ENCODE results near the gene PTPRE. TPM values are rescaled to one million over a fixed set of nuclear protein-coding genes. Genes with fewer than 3 reads are reported as not detected.
A peak's percentile ranks its signal among the peaks of the same experiment; 100 is the strongest.

The PTPRE gene
- total RNA-seq, 1 experiment from 2014 or later, result 12.3 TPM

DNA sequence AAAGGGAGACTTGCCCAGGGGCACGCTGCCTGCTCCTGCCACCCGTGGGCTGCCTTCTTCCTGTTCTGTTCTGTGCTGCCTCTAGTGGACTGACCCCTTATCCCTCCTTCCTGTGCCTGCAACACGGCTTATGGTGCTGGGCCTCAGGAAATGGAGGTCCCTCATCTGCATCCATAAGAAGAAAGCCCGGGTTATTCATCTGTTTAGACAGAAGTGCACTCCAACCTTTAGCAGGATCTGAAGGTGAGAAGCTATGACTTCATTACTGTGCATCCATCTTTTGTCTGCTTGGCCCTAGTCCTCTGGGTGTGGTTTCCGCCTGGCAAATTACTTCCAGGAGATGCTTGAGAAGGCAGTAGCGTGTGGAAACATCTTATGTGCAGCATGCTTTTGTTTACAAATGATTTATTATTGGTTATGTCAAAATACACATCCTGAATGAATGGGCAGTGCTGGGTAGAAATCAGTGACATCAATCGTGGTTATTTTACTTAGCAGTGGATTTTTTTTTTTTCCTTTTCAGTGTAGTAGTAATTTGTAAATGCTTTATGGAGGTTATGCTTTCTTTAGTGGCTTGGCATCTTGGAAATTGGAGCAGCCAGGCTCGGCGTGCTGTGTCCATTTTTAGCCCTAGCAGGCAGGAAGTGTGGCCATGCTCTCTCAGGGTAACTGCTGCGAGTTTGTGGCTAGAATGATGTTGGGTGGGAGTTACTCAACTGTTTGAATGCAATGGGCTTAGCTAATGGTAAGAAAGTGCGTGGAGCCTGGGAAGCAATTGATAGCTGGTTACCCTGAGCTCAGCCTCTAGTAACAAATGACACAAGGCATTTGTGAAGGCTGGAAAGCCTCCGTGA lies 12.7 kb downstream of the PTPRE start:
- Histone ChIP-seq H3K4me2 (ENCODE audit: low read length) (no peak overlapping the region), H3K4me3 (replicated peaks in 1 of 2; ENCODE audit: low read depth in 1 of 2, low read length in 2 of 2) (no peak overlapping the region), H2AFZ (ENCODE audit: low read depth, low read length, poor library complexity, severe bottlenecking) (no peak overlapping the region), H3K4me1 (ENCODE audit: control insufficient read depth in 1 of 2, insufficient read depth in 2 of 2, low read length in 2 of 2) (peaks cover 21 to 58% of the 10 kb centered on the region in 2 experiments), H3K27me3 (ENCODE audit: insufficient read depth, low read length) (no peaks in the 10 kb centered on the region), H3K36me3 (ENCODE audit: control insufficient read depth in 1 of 2, insufficient read depth in 2 of 2, low read length in 2 of 2) (no peaks in the 10 kb centered on the region), H3K9ac (ENCODE audit: low read length) (no peak overlapping the region), H3K27ac (ENCODE audit: low read depth, low read length) (no peak overlapping the region), H3K9me3 (ENCODE audit: control insufficient read depth in 1 of 2, insufficient read depth in 1 of 2, low read depth in 1 of 2, low read length in 2 of 2) (no peaks in the 10 kb centered on the region), H4K20me1 (ENCODE audit: insufficient read depth) (no peaks in the 10 kb centered on the region), H3K79me2 (ENCODE audit: insufficient read depth, low read length) (no peaks in the 10 kb centered on the region), H3K9me2 (ENCODE audit: insufficient read depth) (no peaks in the 10 kb centered on the region)
- RAD21 ChIA-PET (ENCODE audit: low non-redundant PET in 1 of 2, low total read pairs in 2 of 2, uncharacterized antibody in 2 of 2, unreplicated experiment in 2 of 2), result no interaction called here
- intact Hi-C loops (cut with micrococcal nuclease), result no loop called here
- POLR2A ChIA-PET, result no interaction called here
- DNase-seq (ENCODE audit: low read depth, low spot score), result no peak
- CTCF ChIA-PET, result interaction anchor here (1.0 to 2.7 kb wide), 3 partner anchors 8 to 90 kb away, joined by 3 to 14 read pairs (median 3); partner anchors contain the start of gene PTPRE
- peak; percentile 68 for ATAC-seq
- BruUV-seq (replicated peaks), result no TSS peak
- TF ChIP-seq ZFX (IDR thresholded peaks at IDR 0.05), result no peak
- TF ChIP-seq RAD21 (IDR thresholded peaks at IDR 0.05; ENCODE audit: low read depth), result 0 out of 2 replicates have a peak, but pooled peaks have one; percentile 6
- TF ChIP-seq REST (IDR thresholded peaks at IDR 0.05; ENCODE audit: low read depth), result no peak
- TF ChIP-seq, protein P1, sequence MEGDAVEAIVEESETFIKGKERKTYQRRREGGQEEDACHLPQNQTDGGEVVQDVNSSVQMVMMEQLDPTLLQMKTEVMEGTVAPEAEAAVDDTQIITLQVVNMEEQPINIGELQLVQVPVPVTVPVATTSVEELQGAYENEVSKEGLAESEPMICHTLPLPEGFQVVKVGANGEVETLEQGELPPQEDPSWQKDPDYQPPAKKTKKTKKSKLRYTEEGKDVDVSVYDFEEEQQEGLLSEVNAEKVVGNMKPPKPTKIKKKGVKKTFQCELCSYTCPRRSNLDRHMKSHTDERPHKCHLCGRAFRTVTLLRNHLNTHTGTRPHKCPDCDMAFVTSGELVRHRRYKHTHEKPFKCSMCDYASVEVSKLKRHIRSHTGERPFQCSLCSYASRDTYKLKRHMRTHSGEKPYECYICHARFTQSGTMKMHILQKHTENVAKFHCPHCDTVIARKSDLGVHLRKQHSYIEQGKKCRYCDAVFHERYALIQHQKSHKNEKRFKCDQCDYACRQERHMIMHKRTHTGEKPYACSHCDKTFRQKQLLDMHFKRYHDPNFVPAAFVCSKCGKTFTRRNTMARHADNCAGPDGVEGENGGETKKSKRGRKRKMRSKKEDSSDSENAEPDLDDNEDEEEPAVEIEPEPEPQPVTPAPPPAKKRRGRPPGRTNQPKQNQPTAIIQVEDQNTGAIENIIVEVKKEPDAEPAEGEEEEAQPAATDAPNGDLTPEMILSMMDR (IDR thresholded peaks at IDR 0.05 in 2 of 3, conservative IDR thresholded peaks at IDR 0.05 in 1 of 3; ENCODE audit: borderline replicate concordance in 1 of 3, insufficient read depth in 1 of 3, low read depth in 2 of 3, low read length in 2 of 3), result peak in 2 of 3 experiments; percentile 66 to 67; a peak in 4 of 6 replicates
- TF ChIP-seq ELF1 (IDR thresholded peaks at IDR 0.05; ENCODE audit: borderline replicate concordance, low read depth), result no peak; the same call in 1 of the 2 replicates

All from HCT116 (cell line).